ENCODE data around the gene CD46. TPM values are rescaled to one million over a fixed set of nuclear protein-coding genes. Genes with fewer than 3 reads are reported as not detected.

The CD46 gene
- total and polyA plus RNA-seq, 10 donors: 63.4 to 218 (median 185) TPM

- peaks cover 0 to 21% (median 6%) of the 10 kb centered on the region in 8 donors for H3K9me3 ChIP-seq
- H3K4me1 ChIP-seq: peaks cover 0 to 7% (median 1%) of the 10 kb centered on the region in 6 donors
- peaks cover 0 to 89% (median 29%) of the 10 kb centered on the region in 6 donors for H3K36me3 ChIP-seq
- intact Hi-C loops (cut with DNase I; ENCODE audit: low total_unique reads): no loop called here
- TF ChIP-seq POLR2A (IDR thresholded peaks at IDR 0.05): no peak
- no peak for TF ChIP-seq POLR2AphosphoS5 (IDR thresholded peaks at IDR 0.05)
- TF ChIP-seq CTCF (IDR thresholded peaks at IDR 0.05 in 8 of 11, conservative IDR thresholded peaks at IDR 0.05 in 3 of 11): no peak
- H3K4me3 ChIP-seq: no peak overlapping the region
- no peak overlapping the region for H3K27ac ChIP-seq
- no peak for DNase-seq
- no peaks in the 10 kb centered on the region for H3K27me3 ChIP-seq (replicated peaks in 1 of 7)
These were observed 27.2 kb downstream of the CD46 start for GRCh38 chr1:207779008-207779407.

- Histone ChIP-seq H3K36me3 (peaks cover 0 to 87% (median 20%) of the 10 kb centered on the region in 6 donors), H3K27ac (no peak overlapping the region), H3K4me1 (peaks cover 0 to 7% (median 1%) of the 10 kb centered on the region in 6 donors), H3K27me3 (replicated peaks in 1 of 7) (no peaks in the 10 kb centered on the region), H3K9me3 (peaks cover 0 to 15% (median 6%) of the 10 kb centered on the region in 8 donors), H3K4me3 (no peak overlapping the region)
- TF ChIP-seq POLR2A (IDR thresholded peaks at IDR 0.05) (no peak), CTCF (IDR thresholded peaks at IDR 0.05 in 8 of 11, conservative IDR thresholded peaks at IDR 0.05 in 3 of 11) (no peak), POLR2AphosphoS5 (IDR thresholded peaks at IDR 0.05) (no peak)
- WGBS, 5 donors: 93 to 100% (median 95%) methylated on average over 1 of the region's 1 CpG
- no peak for DNase-seq
- intact Hi-C loops (cut with DNase I; ENCODE audit: low total_unique reads): no loop called here
These were observed 29.5 kb downstream of the CD46 start for GRCh38 chr1:207781312-207781711.

GRCh38 chr1:207787776-207788175 lies 35.9 kb downstream of the CD46 start:
- H3K36me3 ChIP-seq: peaks cover 0 to 89% (median 32%) of the 10 kb centered on the region in 6 donors

GRCh38 chr1:207789386-207789785 lies 37.5 kb downstream of the CD46 start:
- no peaks in the 10 kb centered on the region for H3K4me1 ChIP-seq
- DNase-seq: no peak
- H3K36me3 ChIP-seq: peaks cover 0 to 89% (median 34%) of the 10 kb centered on the region in 6 donors
- 85 to 94% (median 90%) methylated on average over 4 of the region's 4 CpGs for WGBS, 5 donors
- no peak overlapping the region for H3K4me3 ChIP-seq
- peaks cover 0 to 3% (median 0%) of the 10 kb centered on the region in 8 donors for H3K9me3 ChIP-seq
- TF ChIP-seq CTCF (IDR thresholded peaks at IDR 0.05 in 8 of 11, conservative IDR thresholded peaks at IDR 0.05 in 3 of 11) (no peak), POLR2A (IDR thresholded peaks at IDR 0.05) (no peak), POLR2AphosphoS5 (IDR thresholded peaks at IDR 0.05) (no peak)
- H3K27ac ChIP-seq: no peak overlapping the region
- intact Hi-C loops (cut with DNase I; ENCODE audit: low total_unique reads): no loop called here
- H3K27me3 ChIP-seq (replicated peaks in 1 of 7): no peaks in the 10 kb centered on the region

More at GRCh38 chr1:207787776-207788175, 35.9 kb downstream of the CD46 start:
- no peaks in the 10 kb centered on the region for H3K4me1 ChIP-seq
- no peak for DNase-seq
- no peaks in the 10 kb centered on the region for H3K27me3 ChIP-seq (replicated peaks in 1 of 7)
- intact Hi-C loops (cut with DNase I; ENCODE audit: low total_unique reads): no loop called here
- peaks cover 0 to 3% (median 0%) of the 10 kb centered on the region in 8 donors for H3K9me3 ChIP-seq
- TF ChIP-seq CTCF (IDR thresholded peaks at IDR 0.05 in 8 of 11, conservative IDR thresholded peaks at IDR 0.05 in 3 of 11) (no peak), POLR2AphosphoS5 (IDR thresholded peaks at IDR 0.05) (no peak)
- no peak overlapping the region for H3K27ac ChIP-seq
- H3K4me3 ChIP-seq: no peak overlapping the region
